Thoracic aorta (tissue), 2 donors: ENCODE data around the gene SPOCK3. TPM values are rescaled to one million over a fixed set of nuclear protein-coding genes. Genes with fewer than 3 reads are reported as not detected.

Experiments used
- ATAC-seq: fragments of 150-250 bp; one replicate; pipeline ENCODE4 v1.8.0; 2017; ENCODE audit warnings: low read depth; ENCODE audit not compliant: insufficient number of reproducible peaks, low FRiP score
- DNase-seq: peaks from one replicate; pipeline ENCODE4 v3.0.0-alpha.2; 2020; ENCODE audit warnings: low spot score
- H3K27ac ChIP-seq, 2 donors: fragments of 200-600 bp; sonication (generic); 1 replicate in 1 of 2; 2 replicates in 1 of 2; pipeline ENCODE4 v1.5.1; 2016; ENCODE audit warnings: mild to moderate bottlenecking in 2 of 2, moderate library complexity in 2 of 2
- H3K27me3 ChIP-seq: fragments of 200-600 bp; sonication (generic); replicated peaks from 2 replicates; pipeline ENCODE4 v1.6.0; 2016; ENCODE audit warnings: mild to moderate bottlenecking; ENCODE audit not compliant: insufficient read depth
- H3K36me3 ChIP-seq: fragments of 200-600 bp; sonication (generic); one replicate; pipeline ENCODE4 v1.5.1; 2016
- H3K4me1 ChIP-seq, 2 donors: fragments of 200-600 bp; sonication (generic); 1 replicate in 1 of 2; 2 replicates in 1 of 2; pipeline versions ENCODE4 v1.5.1 to v1.6.0; 2016; ENCODE audit warnings: low read depth in 2 of 2, mild to moderate bottlenecking in 1 of 2; ENCODE audit not compliant: control insufficient read depth in 1 of 2
- H3K4me3 ChIP-seq: fragments of 200-600 bp; sonication (generic); 2 replicates; pipeline ENCODE4 v1.5.1; 2016; ENCODE audit warnings: mild to moderate bottlenecking
- H3K9me3 ChIP-seq: fragments of 200-600 bp; sonication (generic); 2 replicates; pipeline ENCODE4 v1.5.1; 2016
- total RNA-seq, 2 donors: library from RNA; depleted of rRNA; stranded (reverse); fragments of >200 nt; gene quantifications; one replicate each; pipeline versions ENCODE4 v1.1.0 to v1.2.3, GENCODE V29; 2016
- TF ChIP-seq, protein P1 (sequence below): fragments of 200-600 bp; sonication (generic); IDR thresholded peaks from one replicate; pipeline ENCODE4 v1.5.1; 2019; ENCODE audit warnings: antibody characterized with exemption

Gene SPOCK3
- total RNA-seq, 2 donors from 2014 or later: not detected

DNA sequence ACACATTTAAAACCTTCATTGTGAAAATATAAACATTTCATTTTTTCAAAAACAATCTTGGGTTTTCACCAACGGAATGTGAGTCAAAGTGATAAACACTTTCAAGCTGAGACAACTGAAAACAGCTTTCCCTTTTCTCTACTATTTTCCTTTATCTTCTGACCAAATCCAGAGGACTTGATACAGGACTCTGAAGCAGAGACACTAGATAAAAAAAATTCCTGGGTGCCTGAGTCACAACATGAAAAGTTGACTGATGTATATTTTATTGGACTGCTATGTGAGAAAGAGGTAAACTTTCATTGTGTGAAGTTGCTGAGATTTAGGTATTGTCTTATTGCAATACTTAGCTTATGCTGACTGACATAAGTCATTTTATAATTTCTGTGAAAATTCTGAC is 411.2 kb downstream of the SPOCK3 start:
- DNase-seq: no peak
- no peak overlapping the region for H3K4me3 ChIP-seq
- no peaks in the 10 kb centered on the region for H3K36me3 ChIP-seq
- no peak overlapping the region for H3K27ac ChIP-seq
- no peak for ATAC-seq
- H3K9me3 ChIP-seq: no peaks in the 10 kb centered on the region
- H3K27me3 ChIP-seq: no peaks in the 10 kb centered on the region
- TF ChIP-seq, protein P1, sequence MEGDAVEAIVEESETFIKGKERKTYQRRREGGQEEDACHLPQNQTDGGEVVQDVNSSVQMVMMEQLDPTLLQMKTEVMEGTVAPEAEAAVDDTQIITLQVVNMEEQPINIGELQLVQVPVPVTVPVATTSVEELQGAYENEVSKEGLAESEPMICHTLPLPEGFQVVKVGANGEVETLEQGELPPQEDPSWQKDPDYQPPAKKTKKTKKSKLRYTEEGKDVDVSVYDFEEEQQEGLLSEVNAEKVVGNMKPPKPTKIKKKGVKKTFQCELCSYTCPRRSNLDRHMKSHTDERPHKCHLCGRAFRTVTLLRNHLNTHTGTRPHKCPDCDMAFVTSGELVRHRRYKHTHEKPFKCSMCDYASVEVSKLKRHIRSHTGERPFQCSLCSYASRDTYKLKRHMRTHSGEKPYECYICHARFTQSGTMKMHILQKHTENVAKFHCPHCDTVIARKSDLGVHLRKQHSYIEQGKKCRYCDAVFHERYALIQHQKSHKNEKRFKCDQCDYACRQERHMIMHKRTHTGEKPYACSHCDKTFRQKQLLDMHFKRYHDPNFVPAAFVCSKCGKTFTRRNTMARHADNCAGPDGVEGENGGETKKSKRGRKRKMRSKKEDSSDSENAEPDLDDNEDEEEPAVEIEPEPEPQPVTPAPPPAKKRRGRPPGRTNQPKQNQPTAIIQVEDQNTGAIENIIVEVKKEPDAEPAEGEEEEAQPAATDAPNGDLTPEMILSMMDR: no peak
- H3K4me1 ChIP-seq: no peaks in the 10 kb centered on the region

DNA sequence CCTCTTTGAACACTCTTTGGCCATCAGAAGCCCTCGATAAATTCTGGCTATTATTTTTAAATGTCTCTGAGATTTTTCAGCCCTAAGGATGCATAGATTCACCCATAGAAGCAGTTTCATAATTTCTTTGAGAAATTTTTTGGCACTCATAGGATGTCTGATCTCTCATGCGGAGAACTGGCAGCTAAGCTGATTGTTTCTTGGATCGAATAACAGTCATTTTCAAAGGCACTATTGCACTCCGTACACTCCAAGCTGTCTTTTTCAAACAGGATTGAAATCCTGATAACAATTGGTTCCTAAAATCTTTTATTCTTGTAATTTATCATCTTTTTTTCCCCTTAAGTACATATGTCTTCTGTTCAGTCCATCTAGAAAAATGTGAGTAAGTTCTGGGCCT is 411.9 kb downstream of the SPOCK3 start:
- H3K36me3 ChIP-seq: no peaks in the 10 kb centered on the region
- DNase-seq: no peak
- TF ChIP-seq, protein P1: no peak
- no peak overlapping the region for H3K27ac ChIP-seq
- H3K9me3 ChIP-seq: no peaks in the 10 kb centered on the region
- no peak for ATAC-seq
- H3K4me1 ChIP-seq: no peaks in the 10 kb centered on the region
- no peak overlapping the region for H3K4me3 ChIP-seq
- H3K27me3 ChIP-seq: no peaks in the 10 kb centered on the region

DNA sequence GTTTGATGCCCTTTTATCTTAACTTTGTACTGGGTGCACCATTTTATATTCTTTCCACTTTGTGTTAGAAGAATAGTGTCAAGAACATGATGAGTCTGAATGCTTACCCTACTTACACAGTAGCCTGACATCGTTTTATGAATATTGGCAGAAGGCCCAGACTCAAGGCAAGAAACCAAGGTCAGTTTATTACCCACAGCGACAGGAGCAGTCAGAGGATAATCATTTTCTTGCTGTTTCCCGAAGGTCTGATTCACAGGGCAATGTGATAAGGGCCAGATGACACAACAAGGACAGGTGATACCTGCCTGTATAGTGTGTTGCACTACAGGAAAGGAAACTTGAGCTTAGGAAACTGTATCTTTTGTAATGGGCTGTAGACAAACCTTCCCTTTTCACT is 417.4 kb downstream of the SPOCK3 start:
- no peaks in the 10 kb centered on the region for H3K4me1 ChIP-seq
- TF ChIP-seq, protein P1: no peak
- no peaks in the 10 kb centered on the region for H3K27me3 ChIP-seq
- no peaks in the 10 kb centered on the region for H3K36me3 ChIP-seq
- ATAC-seq (no peak), DNase-seq (no peak)
- H3K9me3 ChIP-seq: no peaks in the 10 kb centered on the region
- no peak overlapping the region for H3K4me3 ChIP-seq
- no peak overlapping the region for H3K27ac ChIP-seq

DNA sequence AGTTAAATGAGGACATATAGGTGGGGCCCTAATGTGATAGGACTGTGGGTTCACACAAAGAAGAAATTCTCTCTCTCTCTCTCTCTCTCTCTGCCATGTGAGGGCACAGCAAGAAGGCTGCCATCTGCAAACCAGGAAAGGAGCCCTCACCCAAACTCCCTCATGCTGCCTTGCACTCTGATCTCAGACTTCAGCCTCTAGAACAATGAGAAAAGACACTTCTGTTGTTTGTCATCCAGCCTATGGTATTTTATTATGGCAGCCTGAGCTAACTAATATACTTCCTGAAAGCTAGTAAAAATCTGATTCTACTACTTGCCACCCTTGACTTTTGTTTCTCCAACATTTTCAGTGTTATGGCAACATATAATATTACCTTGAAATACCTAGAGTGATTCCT is 425.9 kb downstream of the SPOCK3 start:
- Histone ChIP-seq H3K9me3 (no peaks in the 10 kb centered on the region), H3K4me1 (no peaks in the 10 kb centered on the region), H3K27me3 (no peaks in the 10 kb centered on the region), H3K27ac (no peak overlapping the region), H3K4me3 (no peak overlapping the region), H3K36me3 (no peaks in the 10 kb centered on the region)
- ATAC-seq: no peak
- TF ChIP-seq, protein P1: no peak
- no peak for DNase-seq

DNA sequence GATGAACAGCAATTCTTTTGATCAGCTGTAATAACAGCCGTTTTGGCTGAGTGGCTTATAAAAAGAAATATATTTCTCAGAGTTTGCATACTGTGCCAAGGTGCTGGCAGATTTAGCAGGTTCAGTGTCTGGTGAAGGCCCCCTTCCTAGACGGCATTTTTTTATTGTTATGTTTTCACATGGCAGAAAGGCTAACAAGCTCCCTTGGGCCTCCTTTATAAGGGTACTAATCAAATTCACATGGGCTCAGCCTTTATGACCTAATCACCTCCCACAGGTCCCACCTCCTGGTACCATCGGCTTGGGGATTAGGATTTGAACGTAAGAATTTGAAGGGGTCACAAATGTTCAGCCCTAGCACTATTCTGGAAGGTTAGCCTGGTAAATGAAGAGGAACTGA is 431.9 kb downstream of the SPOCK3 start:
- no peaks in the 10 kb centered on the region for H3K36me3 ChIP-seq
- no peak overlapping the region for H3K27ac ChIP-seq
- no peaks in the 10 kb centered on the region for H3K27me3 ChIP-seq
- no peak for DNase-seq
- H3K4me3 ChIP-seq: no peak overlapping the region
- no peaks in the 10 kb centered on the region for H3K4me1 ChIP-seq
- no peak for ATAC-seq
- TF ChIP-seq, protein P1: no peak
- H3K9me3 ChIP-seq: no peaks in the 10 kb centered on the region
